Glomerular endothelial cell (primary cell): ENCODE measurements around the gene RGS1. TPM values are rescaled to one million over a fixed set of nuclear protein-coding genes. Genes with fewer than 3 reads are reported as not detected.

Experiments
- DNase-seq: peaks from one replicate; pipeline ENCODE4 v3.0.0-alpha.2; 2011; ENCODE audit warnings: low read depth, low spot score; ENCODE audit errors: extremely low read depth
- total RNA-seq: library from RNA; depleted of rRNA; stranded (reverse); fragments of >200 nt; gene quantifications from 2 replicates; pipeline ENCODE4 v1.2.3, GENCODE V29; 2015

RGS1 gene
- total RNA-seq, 1 donor from 2014 or later: not detected

DNA sequence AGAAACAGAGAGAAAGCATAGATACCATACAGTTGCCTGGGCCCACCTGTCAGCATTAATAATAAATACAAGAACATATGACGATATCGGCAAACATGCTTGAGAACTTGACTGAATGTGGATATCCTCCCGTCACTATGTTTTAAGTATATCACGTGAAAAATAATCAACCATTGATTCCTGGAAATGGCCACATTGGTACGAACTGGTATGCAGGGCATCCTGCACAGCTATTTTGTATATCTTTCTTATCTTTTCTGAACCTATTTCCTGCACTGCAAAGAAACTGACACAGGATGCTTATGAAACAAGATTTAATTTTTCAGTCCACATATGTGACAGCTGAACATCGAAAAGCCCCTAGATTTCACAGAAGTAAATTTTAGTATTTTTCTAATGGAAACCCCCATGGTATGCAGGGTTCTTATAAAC lies 22.8 kb upstream of the RGS1 start:
- no peak for DNase-seq

DNA sequence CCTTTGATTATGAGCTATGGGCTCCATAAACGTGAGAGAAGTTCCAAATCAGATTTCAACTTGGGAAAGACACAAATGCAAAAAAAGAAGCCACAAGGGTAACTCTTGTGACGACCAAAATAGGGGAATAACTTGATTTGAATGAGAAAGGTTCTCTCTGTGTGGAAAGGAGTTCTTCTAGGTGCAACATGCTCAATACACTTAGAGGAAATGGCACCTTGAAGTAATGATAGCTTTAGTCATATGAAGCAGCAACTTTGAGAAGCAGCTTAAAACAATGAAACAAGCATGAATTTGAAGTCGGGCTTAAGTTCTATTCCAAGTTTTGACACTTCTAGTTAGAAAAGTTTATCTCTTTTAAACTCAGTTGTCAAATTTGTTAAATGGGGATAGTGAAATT lies 21.8 kb upstream of the RGS1 start:
- no peak for DNase-seq

DNA sequence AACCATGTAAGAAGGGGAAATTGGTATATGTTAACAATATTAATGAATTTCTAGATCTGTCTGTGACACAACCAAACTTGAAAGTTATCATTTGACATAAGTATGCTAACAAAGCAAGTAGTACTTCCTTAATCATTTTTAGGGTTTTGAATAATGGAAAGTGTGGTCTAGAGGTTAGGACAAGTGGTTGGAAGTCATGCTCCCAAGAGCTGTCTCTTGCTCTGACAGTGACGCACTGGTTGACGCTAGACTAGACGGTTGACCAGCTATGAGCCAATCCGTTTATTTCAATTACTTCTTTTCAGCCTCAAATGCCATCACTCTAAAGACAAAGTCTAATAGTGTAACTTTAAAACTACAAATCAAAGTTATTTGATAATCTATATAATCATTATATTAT lies 20.7 kb upstream of the RGS1 start:
- no peak for DNase-seq

DNA sequence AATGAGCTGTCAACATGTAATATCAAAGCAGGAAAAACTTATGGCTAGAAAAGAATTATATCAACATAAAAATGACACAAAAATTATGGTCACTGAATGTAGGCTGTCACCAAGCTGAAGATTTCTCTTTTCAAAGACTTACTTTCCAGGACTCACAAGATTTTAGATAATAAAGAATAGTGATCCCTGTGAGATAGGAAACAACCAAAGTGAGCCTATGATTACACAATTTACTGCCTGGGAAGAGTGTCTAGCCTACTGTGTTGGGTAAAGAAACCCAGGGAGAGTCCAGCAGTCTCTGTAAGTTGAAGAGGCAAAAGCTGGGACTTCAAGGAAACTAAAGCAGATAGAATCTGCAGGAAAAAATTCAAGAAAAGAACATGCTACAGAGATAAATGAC lies 20.2 kb upstream of the RGS1 start:
- no peak for DNase-seq

DNA sequence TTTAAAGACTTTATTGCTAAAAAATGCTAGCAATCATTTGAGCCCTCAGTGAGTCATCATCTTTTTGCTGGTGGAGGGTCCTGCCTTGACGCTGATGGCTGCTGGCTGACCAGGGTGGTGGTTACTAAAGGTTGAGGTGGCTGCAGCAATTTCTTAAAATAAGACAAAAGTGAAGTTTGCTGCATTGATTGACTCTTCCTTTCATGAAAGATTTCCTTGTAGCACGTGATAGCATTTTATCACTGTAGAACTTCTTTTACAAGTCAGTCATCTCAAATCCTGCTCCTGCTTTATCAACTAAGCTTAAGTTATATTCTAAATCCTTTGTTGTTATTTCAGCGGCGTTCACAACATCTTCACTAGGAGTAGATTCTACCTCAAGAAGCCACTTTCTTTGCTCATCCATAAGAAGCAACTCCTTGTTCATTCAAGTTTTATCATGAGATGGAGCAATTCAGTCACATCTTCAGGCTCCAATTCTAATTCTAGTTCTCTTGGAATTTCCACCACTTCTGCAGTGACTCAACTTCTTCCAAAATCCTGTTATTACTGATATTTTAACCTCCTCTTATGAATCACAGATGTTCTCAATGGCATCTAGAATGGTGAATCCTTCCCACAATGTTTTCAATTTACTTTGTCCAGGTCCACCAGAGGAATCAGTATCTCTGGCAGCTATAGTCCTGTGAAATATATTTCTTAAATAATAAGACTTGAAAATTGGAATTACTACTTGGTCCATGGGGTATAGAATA lies 17.6 kb upstream of the RGS1 start:
- no peak for DNase-seq

DNA sequence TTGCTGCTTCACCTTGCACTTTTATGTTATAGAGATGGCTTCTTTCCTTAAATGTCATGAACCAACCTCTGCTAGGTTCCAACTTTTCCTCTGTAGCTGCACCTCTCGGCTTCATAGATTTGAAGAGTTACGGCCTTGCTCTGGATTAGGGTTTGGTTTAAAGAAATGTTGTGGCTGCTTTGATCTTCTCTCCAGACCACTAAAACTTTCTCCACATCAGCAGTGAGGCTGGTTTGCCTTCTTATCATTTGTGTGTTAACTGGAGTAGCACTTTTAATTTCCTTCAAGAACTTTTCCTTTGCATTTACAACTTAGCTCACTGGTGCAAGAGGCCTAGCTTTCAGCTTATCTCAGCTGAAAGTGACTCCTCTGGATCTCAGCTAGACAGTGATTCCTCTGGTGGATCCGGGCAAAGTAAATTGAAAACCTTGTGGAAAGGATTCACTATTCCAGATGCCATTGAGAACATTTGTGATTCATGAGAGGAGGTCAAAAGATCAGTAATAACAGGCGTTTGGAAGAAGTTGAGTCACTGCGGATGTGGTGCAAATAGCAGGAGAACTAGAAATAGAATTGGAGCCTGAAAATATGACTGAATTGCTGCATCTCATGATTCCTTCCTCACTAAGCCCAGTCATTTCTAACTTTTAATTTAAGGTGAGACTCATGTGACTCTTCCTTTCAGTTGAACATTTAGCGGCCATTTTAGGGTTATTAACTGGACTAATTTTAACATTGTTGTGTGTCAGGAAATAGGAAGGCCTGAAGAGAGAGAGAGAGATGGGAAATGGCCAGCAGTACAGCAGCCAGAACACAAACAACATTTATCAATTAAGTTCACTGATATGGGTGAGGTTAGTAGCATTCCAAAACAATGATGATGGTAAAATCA lies 16.2 kb upstream of the RGS1 start:
- DNase-seq: peak; percentile 87

DNA sequence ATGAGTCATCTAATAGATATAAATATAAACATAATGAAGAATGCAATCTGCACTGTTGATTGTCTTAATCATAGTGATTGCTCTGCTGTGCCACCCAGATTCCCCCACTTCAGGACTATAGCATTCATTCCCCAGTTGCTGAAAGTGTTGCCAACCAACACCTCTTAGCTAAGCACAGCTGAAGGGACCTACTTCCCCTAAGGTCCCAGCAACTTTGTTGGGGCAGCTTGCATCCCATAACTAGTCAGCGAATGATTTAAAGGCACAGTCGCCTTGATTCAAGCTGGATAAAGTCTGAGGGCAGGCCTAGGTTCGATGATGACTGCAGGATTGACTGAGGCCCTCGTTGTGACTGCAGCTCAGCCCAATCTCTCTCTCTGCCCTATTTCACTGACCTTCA lies 14.3 kb upstream of the RGS1 start:
- DNase-seq: no peak

DNA sequence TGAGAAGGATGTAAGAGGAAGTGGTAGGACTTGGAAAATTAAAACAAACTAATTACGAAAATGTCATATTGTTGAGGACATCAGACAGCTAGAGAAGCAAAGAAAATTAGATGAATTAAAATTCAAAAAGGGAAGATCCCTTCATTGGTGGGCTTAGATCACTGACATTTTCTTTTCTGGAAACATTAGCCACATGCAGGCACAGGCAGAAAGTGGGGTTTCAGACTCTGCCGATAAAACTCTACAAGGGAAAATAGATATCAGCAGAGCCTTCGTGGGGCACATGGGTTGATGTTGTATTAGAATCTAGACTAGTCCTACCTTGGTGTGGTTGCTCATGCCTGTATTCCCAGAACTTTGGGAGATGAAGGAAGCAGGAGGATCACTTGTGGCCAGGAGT lies 12.4 kb upstream of the RGS1 start:
- no peak for DNase-seq

DNA sequence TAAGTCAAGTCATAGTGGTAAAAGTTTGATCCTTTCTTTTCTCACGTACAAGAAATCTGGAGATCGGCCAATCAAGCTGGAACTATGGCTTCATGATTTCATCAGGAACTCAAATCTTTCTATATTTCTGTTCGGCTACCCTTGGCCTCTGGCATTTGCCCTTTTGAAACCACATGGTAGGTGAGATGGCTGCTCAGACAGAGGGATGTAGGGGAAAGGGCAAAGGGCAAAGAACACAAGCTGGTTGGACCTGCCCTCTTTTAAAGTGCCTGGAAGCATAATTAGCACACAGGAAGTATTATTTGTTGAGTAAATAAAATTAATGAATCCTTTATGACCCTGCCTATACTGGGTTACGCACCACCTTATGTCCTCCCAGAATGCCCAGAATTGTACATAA lies 11.5 kb upstream of the RGS1 start:
- no peak for DNase-seq

DNA sequence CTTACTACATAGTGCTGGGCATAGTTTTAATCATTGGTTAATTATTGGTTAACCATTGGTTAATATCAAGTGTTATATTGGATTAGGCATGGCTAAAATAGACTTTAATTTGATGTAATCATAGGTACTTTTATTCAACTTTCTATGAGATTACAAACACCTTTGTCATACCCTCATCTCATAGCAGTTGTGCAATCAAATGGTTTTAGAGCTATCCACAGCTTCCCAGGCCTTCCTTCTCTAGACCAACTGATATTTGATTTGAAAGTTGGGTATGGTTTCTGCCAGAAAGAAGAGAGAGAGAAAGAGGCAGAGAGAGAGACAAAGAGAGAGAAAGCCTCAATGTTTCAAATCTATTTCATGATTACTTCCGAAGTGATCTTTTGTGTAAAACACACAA lies 9.6 kb upstream of the RGS1 start:
- no peak for DNase-seq

DNA sequence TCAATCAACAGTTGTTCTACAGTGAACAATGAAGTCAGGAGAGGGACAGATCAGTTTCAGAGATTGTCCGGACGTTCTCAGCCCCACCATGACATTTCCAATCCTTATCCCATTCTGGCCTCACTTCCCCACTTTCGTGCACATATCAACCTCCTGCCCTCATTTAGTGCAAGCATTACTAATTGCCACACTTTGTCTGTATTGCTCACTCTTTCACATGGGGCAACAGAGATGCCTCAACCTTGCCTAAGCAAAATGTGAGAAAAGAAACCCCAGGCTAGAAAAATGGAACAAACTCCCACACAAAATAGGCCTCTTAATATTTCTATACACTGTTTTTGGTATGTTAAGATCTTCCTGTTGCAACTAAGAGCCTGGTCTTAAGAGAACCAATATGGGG lies 8.9 kb upstream of the RGS1 start:
- DNase-seq: no peak

DNA sequence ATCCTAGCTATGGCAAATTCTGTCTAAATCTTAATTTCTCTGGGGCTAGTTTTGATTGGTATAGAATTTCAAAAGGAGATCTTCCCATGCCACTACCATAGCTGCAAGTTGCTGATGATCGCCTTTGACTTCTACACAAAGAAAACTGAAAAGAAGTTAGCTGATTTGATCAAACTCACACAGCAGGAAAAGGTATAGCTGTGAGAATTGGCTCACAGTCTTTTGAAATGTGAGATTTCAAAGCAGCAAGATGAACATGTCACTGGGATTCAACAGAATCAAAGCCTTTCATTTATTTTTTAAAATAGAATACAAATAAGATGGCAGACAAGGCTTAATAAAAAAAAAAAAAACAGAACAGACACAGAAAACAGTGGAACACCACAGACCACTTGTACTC lies 7.5 kb upstream of the RGS1 start:
- no peak for DNase-seq

DNA sequence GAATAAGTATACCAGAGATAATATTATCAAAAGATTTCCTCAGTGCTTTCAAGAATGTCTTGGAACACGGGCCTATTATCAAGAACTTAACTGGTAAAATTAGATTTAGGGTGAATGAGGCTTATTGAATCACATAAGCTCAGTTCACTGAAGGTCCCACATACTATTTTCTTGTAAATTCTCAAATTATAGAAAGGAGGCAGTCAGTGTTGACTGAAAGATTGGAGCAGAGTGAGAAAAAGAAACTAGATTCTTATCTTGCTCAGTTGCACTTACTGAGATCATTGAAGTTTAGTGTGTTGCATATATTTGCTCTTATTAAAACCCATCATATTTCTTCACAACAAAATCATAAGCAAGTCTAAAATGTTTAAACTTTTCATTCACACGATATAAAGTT lies 3.9 kb upstream of the RGS1 start:
- DNase-seq: no peak

DNA sequence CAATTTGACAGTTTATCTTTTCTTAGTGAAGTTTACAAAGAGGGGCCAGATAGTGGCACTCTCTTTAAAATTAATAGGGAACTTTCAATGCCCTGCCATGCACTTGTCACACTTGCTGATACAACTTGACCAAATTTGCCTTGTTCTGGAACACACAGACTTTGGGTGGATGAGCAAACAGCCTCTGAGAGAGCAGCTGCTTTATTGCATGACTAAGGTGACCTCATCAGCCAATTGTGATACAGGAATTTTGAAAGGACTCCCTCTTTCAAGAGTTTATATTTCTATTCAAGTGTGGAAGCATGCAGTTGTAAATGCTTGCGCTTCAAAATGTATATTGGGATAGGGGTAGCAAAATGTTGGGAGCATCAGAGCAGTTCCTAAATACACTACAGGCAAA lies 2.1 kb upstream of the RGS1 start:
- DNase-seq: no peak

DNA sequence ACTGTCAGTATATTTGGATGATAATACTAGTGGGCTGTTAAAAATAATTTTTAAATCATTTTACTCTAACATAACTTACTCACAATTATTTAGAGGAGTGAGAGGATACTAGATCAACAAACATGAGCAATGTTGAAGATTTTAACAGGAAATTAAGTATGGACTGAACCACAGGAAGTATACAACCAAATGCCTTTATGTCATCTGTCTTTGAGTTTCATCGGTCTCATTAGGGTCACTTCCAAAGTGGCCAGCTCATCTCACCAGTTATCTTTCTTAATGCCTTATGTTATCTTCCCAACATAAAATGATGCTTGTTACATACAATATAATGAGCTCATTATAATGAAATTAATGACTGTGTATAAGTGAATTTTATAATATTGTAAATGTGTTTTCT lies 1.5 kb upstream of the RGS1 start:
- DNase-seq: no peak

DNA sequence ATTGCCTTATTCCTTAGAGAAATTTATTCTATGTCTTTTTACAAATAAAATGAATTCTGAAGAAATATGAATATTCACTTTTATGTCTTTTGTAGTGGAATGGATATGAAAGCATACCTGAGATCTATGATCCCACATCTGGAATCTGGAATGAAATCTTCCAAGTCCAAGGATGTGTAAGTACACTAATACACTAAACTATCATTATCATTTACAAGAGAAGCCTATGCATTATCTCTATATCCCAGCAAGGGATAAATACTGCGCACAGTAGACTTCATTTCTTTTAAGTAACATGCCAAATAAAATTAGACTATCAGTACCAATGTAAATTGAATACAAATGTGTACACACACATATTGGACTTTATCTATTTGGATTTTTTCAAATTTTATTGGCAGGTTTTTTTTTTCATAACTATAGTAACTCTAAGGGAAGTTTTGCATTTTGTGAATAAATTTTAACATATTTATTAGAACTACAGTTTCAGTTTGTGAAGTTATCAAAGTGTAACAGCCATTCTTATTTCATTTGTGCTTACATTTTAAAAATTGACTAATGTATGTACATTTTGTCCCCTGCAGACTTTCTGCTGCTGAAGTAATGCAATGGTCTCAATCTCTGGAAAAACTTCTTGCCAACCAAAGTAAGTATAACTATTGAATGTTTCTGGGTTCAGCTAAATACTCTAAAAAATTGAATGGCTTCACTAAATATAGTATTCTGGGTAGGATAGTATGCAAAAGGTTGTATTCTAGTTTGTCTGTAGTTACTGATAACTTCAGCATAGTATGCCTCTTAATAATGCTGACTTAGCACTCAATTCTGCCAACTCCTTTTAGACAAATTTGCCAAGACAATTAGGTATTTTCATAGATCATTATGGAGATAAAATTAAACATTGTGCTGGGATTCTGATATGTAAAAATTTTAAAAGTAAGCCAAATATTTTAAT lies 894 bp downstream of the RGS1 start:
- no peak for DNase-seq

DNA sequence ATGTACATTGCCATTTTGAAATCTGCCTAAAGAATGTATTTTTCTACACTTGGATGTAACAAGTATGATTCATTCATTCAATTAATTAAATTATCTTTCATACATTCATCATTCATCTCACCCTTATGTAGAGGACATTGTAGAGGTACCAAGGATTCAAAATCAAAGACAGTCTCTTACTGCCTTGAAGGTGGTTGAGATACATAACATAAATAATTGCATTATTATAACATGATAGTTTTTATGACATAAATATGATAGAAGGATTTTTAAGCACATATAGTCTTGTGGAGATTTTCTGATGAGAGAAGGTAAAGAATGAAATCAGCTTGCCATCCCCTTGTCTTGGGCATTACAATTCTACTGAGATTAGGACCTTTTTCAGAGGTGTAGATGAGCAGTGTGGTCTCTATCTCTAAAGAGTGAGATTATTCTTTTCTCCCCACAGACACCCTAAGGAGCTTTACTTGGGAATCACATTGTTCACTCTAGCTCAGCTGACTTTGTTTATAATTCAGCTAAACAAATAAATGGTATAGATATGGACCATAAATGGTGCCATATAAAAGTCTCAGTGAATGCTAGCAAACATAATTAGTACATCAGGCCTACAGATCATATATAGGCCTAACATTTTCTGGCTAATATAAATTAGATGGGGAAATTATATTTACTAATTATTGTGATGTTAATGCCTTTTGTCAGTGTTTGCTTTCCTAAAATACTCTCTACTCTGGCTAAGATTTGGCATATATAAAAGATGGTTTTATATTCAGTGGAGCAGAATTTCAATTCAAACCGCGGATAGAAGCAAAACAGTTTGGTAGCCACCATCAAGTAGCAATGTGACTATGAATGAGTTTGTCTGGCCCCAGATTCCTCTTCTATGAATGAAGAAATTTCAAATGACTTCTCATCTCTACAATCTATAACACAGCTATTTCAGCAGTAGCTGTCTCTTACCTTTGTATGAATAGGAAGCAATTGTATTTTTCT lies 1.9 kb downstream of the RGS1 start:
- no peak for DNase-seq

DNA sequence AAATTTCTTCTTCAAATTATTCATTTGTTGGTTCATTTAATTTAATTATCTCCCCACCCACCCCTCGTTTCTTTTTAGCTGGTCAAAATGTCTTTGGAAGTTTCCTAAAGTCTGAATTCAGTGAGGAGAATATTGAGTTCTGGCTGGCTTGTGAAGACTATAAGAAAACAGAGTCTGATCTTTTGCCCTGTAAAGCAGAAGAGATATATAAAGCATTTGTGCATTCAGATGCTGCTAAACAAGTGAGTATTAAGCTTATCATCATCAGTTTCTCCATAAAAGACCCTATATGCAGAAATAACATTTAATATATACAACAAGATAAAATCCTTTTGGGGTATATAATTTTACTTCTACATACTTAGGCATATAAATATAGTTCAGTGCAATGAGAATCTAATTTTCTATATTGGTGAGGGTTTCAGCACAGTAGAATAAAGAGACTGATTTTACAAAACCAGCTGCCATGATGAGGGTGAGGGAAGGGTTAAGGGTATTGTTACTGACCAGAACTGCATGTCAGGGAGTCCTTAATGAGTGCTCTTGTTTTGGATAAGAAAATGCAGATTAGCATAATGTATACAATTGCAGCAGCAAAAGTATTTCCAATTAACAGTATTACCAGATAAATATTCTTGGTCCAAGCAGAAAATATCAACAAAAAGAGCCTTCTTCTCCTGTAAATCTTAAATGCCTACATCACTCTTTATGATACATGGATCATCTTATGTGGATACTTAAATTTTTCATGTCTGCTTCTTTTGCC lies 2.8 kb downstream of the RGS1 start:
- no peak for DNase-seq
